ENCODE data around the gene TLE5.

Gene TLE5

DNA sequence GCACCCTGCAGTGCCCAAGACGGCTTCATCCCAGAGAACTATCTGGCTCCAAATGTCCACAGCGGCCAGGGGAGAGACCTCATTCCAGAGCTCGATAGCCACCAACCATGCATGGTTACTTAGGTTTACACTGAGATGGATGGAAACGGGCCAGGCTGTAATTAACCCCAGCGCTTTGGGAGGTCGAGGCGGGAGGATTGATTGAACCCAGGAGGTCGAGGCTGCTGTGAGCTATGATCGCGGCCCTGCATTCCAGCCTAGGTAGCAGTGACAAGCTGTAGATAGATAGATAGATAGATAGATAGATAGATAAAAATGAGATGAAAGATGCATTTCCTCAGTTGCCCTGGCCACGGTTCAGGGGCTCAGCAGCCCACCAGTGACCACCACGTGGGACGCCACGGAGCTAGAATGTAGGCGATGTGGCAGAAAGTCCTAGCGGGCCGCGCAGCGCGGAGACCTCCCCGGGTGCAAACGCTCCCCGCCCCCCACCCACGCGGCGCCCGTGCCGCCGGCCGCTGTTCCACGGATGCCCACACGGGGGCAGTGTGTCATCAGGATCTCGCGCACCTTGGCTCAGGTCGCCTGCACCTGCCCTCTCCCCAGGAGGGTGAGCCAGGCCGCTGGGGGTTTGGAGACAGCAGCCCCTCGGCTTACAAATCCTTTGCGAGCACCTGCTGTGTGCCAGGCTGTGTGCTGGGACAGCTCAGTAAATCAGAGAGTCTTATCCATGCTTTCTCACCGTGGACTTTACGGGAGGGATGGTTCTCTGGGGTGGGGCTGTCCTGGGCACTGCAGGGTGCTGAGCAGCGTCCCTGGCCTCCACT is 13.5 kb upstream of the TLE5 start:
- H3K4me1 Mint-ChIP-seq = peaks cover 4% of the 10 kb centered on the region
- DNase-seq = peak; percentile 82
- no peaks in the 10 kb centered on the region for H3K36me3 Mint-ChIP-seq (ENCODE audit: low read depth)
- no peaks in the 10 kb centered on the region for H3K9me3 Mint-ChIP-seq
- TF ChIP-seq, protein P1, sequence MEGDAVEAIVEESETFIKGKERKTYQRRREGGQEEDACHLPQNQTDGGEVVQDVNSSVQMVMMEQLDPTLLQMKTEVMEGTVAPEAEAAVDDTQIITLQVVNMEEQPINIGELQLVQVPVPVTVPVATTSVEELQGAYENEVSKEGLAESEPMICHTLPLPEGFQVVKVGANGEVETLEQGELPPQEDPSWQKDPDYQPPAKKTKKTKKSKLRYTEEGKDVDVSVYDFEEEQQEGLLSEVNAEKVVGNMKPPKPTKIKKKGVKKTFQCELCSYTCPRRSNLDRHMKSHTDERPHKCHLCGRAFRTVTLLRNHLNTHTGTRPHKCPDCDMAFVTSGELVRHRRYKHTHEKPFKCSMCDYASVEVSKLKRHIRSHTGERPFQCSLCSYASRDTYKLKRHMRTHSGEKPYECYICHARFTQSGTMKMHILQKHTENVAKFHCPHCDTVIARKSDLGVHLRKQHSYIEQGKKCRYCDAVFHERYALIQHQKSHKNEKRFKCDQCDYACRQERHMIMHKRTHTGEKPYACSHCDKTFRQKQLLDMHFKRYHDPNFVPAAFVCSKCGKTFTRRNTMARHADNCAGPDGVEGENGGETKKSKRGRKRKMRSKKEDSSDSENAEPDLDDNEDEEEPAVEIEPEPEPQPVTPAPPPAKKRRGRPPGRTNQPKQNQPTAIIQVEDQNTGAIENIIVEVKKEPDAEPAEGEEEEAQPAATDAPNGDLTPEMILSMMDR (IDR thresholded peaks at IDR 0.05) = peak; percentile 89
- H3K4me3 Mint-ChIP-seq = no peak overlapping the region
- peaks cover 77% of the 10 kb centered on the region for H3K27me3 Mint-ChIP-seq (ENCODE audit: low read depth, poor library complexity)
- no peak overlapping the region for H3K27ac Mint-ChIP-seq

DNA sequence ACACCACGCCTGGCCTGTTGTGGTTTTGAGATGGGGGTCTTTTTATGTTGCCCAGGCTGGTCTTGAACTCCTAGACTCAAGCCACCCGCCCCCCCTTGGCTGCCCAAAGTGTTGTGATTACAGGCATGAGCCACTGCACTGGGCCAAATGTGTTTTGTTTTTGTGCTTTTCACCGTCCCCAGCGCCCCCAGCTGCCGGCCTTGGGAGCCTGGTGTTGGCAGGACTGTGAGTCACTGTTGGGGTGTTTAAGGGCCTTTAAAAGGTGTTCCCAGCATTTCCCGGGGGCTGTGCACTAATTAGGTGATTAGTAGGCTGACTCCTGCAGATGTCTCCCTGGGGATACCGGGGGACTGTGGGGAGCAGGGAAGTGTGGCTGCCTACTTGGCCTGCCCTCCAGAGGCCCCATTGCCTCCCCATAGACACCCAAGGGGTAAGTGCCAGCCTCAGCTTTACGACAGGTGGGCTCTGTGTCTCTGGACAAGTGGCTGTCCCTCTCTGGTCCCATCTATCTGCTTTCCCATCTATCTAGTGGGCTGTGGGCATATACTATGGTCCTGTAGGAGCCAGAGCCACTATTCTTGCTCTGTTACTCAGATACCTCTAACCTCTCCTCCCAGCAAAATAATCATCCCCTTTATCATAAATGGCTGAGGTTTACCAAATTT is 11.8 kb upstream of the TLE5 start:
- peaks cover 4% of the 10 kb centered on the region for H3K4me1 Mint-ChIP-seq
- no peak overlapping the region for H3K4me3 Mint-ChIP-seq
- TF ChIP-seq, protein P1 (IDR thresholded peaks at IDR 0.05) = no peak
- H3K36me3 Mint-ChIP-seq (ENCODE audit: low read depth) = no peaks in the 10 kb centered on the region
- DNase-seq = no peak
- H3K9me3 Mint-ChIP-seq = no peaks in the 10 kb centered on the region
- H3K27ac Mint-ChIP-seq = no peak overlapping the region
- H3K27me3 Mint-ChIP-seq (ENCODE audit: low read depth, poor library complexity) = peaks cover 71% of the 10 kb centered on the region

DNA sequence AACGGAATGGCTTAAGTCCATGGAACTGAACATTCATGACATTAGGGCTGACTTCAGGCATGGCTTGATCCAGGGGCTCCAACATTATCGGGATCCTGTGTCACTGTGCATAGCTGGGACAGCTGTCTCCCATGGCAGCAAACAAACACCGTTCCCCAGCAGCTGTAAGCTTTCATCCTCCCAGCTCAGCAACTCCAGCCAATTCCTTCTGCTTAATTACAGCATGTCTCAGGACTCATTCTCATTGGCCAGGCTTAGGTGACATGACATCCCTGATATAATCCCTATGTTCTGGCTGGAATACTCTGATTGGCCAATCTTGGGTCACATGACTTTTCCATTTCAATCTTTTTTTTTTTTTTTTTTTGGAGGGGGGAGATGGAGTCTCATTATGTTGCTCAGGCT is 10.9 kb upstream of the TLE5 start:
- no peak overlapping the region for H3K27ac Mint-ChIP-seq
- H3K36me3 Mint-ChIP-seq (ENCODE audit: low read depth) = no peaks in the 10 kb centered on the region
- no peaks in the 10 kb centered on the region for H3K9me3 Mint-ChIP-seq
- peaks cover 65% of the 10 kb centered on the region for H3K27me3 Mint-ChIP-seq (ENCODE audit: low read depth, poor library complexity)
- DNase-seq = no peak
- H3K4me3 Mint-ChIP-seq = no peak overlapping the region
- TF ChIP-seq, protein P1 (IDR thresholded peaks at IDR 0.05) = no peak
- H3K4me1 Mint-ChIP-seq = peaks cover 6% of the 10 kb centered on the region

DNA sequence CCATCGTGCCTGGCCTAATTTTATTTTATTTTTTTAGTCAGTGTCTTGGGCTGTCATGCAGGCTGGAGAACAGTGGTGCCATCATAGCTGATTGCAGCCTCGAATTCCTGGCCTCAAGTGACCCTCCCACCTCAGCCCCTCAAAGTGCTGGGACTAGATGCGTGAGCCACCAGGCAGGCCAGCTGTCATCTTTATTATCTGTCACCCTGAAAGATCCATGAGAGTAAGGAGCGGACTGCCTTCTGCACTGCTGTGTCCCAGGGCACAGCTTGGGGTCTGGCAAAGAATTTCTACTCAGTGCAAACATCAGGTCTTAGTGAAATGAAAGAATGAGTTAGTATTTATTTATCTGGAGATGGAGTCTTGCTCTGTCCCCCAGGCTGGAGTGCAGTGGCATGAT is 9.5 kb upstream of the TLE5 start:
- Mint-ChIP-seq H3K9me3 (no peaks in the 10 kb centered on the region), H3K27ac (no peak overlapping the region), H3K27me3 (ENCODE audit: low read depth, poor library complexity) (peaks cover 62% of the 10 kb centered on the region), H3K4me3 (no peak overlapping the region), H3K36me3 (ENCODE audit: low read depth) (no peaks in the 10 kb centered on the region), H3K4me1 (peaks cover 14% of the 10 kb centered on the region)
- TF ChIP-seq, protein P1 (IDR thresholded peaks at IDR 0.05) = no peak
- DNase-seq = no peak

DNA sequence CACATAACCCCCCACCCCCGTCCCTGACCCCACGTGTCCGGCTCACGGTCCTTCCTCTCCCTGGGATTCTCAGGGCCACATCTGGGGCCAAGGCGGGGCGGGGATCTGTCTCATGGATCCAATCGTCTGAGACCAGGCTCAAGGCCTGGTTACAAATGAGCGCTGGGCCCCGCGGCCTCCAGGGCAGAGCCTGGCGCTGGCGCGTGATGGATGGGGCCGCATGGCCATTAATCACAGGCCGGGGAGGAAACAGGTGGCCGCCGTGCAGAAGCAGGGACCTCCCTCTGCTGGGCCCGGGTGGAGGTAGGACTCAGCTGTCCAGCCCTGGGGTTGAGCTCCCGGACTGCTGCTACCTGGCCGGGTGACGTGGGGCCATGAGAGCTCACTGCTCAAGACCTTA is 5.8 kb upstream of the TLE5 start:
- Mint-ChIP-seq H3K4me1 (peaks cover 10% of the 10 kb centered on the region), H3K9me3 (no peaks in the 10 kb centered on the region), H3K4me3 (no peak overlapping the region), H3K27ac (no peak overlapping the region), H3K36me3 (ENCODE audit: low read depth) (no peaks in the 10 kb centered on the region), H3K27me3 (ENCODE audit: low read depth, poor library complexity) (peaks cover 63% of the 10 kb centered on the region)
- peak; percentile 63 for DNase-seq
- TF ChIP-seq, protein P1 (IDR thresholded peaks at IDR 0.05) = no peak

All from nephron progenitor cell (in vitro differentiated cells).